HT1080 (cell line): Measurements from ENCODE around the gene FBXL13. TPM values are rescaled to one million over a fixed set of nuclear protein-coding genes. Genes with fewer than 3 reads are reported as not detected.
"Not testable (repeated sequence)": the region's sequence is repeated elsewhere in the genome, so short reads cannot be mapped to it uniquely, and the experiment has no call there.

Source experiments
- DNase-seq: peaks from one replicate; pipeline ENCODE4 v3.0.0-alpha.2; 2015; ENCODE audit warnings: low read depth
- polyA plus RNA-seq, 2 experiments: library from polyadenylated mRNA; depleted of rRNA; stranded (reverse); fragments of >200 nt; gene quantifications; 2 replicates each; pipeline ENCODE4 v1.2.3, GENCODE V29; 2015
- total RNA-seq: library from RNA; depleted of rRNA; stranded (reverse); fragments of >200 nt; shearing (Covaris generic); gene quantifications from 2 replicates; pipeline ENCODE4 v1.2.3, GENCODE V29; 2014; rRNA removed

Gene FBXL13
- total RNA-seq: 0.20 and 0.56 TPM in 2 replicates
- 0.21 and 0.45 TPM in 2 replicates for polyA plus RNA-seq (2015; cell fraction: cytosol; rRNA removed)
- polyA plus RNA-seq (2015; cell fraction: nucleus; rRNA removed): 0.64 and 0.75 TPM in 2 replicates

DNA sequence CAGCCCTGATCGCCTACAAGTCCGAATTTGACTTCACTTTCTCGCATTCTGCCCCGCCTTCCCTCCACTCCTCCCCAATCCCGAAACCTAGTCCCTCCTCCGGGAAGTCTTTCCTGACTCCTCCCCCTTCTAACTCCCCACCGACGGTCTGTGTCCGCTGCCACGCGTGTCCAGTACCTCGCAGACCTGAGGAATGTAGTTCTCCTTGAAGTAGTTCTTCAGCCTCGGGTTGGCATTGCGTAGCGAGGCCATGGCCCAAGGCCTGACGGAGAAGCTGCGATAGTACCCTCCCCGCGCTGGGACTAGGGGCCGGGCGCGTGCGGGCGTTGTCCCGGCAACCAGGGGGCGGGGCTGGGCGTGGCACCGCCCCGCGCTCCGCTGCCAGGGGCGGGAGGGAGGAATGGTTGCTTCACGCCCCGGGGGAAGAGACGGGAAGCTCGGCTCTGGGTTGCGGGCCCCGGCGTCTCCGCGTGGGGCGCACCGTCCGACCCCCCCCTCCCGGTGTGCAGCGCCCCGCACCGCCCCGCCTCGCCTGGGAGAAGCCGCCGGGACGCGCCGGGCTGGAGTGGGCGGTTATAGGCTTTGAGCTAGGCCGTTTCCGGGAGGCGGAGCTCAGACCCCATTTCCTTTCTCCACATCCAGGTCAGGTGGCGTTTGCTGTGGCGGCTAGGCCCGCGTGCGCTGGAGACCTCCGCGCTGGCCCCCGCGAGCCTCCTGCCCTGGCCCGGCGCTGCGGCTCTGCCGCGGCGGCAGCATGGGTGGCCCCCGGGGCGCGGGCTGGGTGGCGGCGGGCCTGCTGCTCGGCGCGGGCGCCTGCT lies at the start of gene FBXL13, which contains the start of gene ARMC10:
FBXL13 (minus strand) TSS at position 278 of the 818 bp plus-strand sequence.
ARMC10 (plus strand) TSS at position 622 of the 818 bp plus-strand sequence; CDS start at position 755, 133 bp downstream.
- DNase-seq: peak; percentile 92

DNA sequence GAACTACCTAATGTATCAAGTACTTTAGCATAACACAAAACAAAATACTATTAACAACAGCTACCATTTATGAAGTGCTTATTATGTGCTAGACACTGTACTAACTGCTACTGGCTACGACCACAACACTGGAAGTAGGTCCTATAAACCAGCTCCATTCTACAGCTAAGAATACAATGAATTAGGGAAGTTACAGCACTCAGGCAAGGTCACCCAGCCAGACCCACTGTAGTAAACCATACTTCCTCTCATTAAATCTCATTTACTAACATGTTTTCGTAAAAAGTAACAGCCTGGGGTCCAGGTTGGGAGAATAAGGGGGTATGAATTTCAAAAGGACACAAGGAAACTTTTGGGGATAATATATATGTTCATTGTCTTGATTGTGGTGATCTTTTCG lies 48.9 kb upstream of the FBXL13 start:
- DNase-seq: no peak

DNA sequence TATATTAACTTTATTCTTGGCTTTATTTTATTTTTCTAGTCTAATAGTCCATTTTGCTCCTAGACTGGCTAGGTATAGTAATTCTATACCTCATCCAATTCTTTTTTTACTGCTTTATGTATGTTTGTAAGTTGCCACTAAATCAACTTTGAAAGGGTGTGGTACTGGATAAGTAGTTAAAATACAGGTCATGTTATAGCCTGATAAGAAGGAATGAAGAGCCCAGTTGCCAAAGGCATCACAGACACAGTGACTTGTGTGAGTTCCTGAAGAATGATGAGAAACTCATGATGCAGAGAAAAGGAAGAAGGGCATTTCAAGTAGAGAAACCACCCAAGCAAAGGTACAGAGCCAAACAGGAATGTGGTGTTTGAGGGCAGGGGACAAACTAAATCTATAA lies 47.0 kb upstream of the FBXL13 start:
- no peak for DNase-seq

DNA sequence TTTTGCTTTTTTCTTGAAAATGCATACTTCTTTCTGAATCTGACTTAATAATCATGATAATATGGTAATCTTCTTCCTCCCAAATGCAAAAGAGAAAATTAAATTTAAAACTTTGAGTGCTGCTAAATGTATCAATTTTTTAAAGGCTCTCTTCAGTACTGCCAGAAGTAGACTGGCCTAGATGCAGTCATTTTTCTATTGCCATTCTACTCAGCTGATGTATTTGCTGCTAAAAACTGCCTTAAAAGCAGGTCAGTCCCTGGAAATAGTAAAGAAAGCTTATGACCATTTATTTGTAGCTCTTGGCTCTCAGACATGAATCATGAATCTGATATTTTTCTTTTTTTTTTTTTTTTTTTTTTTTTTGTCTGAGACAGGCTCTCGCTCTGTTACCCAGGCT lies 45.8 kb upstream of the FBXL13 start:
- no peak for DNase-seq

DNA sequence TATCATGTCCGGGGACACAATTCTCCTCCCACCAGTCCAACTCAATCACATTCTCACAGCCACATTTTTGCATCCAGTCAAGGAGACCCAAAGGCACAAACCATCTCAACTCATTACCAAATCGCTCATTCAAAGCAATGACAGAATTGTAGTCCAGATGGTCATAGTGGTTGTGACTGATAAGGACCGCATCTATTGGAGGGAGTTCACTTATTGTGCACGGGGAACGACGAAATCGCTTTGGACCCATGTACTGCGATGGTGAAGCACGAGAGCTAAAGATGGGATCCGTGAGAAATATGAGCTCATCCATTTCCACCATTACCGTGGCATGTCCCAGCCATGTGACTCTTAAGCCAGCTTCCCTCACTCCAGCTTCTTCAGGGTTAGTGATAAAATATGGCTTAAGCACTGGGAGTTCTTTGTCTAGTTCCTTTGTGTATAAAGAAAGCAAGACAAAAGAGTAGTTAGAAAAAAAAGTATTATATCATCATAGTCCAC lies 45.2 kb upstream of the FBXL13 start:
- DNase-seq: no peak

DNA sequence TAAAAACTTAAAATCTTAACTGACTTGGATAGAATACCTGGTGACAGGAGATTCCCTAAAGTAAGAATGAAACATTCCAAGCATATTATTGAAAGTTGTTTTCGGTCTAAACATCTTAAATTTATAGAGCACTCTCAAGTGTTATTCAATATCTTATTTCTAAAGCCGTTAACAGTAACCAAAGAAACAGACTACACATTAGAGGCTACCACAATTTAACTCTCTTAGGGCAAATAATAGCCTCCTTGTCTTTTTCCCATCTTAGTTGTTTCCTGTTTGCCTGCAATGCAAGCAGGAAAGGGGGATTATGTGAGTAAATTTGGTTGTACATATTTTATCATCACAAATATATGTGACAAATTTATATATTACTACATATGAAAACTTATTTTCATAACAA lies 42.9 kb upstream of the FBXL13 start:
- no peak for DNase-seq

DNA sequence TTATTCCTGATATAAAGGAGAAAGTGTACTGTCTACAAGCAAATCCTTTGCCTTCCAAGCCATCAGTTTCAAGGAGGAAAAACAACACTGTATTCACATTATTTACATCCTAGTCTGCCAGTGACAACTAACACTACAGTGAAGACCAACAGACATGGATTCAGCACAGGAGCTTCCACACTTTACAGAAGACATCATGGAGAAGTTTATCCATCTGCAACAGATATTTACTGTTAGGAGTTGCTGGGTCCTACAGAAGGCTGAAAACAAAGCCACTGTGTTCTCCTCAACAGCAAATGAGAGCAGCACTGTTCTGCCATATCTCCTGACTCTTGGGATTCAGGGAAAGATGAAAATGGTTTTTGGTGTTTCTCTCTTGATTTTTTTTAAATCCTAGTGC lies 42.4 kb upstream of the FBXL13 start:
- no peak for DNase-seq

DNA sequence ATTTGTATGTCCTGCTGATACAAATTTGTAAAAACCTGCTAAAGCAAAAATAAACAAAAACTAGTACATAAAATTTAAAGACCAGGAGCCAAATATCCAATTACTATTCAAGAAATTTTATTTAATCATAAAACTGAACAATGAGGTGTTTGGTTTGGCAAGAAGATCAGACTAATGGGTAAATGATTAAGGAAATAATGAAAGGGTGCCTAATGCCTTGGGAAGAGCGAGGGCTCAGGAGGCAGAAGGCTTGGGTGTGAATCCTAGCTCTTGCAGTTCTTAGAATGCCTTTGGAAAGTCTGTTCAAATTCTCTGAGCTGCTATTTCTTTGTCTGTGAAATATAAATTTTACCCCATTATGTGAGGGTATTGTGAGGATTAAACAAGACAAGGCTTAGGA lies 41.9 kb upstream of the FBXL13 start:
- DNase-seq: no peak

DNA sequence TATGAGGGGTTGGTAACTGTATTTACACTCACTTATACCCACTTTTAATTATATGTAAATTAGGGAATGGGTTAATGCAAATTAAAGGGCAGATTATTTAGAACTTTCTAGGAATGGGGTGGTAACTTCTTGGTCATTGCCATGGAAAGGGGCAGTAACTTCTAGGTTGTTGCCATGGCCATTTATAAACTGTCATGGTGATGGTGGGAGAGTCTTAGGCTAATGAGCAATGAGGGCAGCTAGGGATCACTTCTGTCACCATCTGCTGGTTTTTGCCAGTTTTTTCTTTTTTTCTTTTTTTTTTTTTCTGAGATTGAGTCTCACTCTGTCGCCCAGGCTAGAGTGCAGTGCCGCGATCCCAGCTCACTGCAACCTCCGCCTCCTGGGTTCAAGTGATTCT lies 41.2 kb upstream of the FBXL13 start:
- no peak for DNase-seq

DNA sequence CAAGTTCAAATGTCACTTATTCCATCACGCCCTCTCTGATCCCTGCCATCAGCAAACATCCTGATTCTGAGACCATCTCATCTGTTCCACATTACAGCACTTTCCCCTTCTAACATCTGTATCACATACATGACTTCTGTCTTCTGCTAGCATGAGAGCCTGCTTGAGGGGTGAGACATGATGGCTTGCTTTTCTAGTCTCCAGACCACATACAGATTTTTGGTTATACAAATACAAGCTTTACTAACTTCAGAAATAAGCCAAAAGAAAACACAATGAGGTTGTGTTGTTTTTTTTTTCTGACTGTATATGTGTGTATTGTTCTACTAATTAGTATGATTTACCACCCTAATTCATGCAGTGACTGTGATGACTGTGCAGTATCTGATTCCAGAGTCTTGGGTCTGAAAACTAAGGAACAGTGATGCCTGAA lies 40.0 kb upstream of the FBXL13 start:
- no peak for DNase-seq

DNA sequence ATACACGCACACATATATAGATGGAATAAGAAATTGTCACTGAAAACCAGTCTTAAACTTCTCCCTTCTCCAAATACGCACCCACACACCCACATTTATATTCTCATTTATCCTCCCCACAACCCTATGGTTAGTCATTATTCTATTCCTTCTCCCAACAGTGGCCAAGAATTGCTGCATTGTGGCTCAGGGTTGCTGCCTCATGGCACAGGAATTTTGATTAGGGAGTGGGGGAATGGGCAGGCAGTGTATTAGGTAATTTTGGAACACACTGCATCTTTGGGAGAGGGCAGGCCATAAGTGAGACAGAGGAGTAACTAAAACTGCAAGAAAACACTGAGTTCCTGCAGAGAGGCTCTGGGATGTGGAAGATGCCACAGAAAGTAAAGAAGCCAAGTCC lies 38.6 kb upstream of the FBXL13 start:
- peak; percentile 96 for DNase-seq

DNA sequence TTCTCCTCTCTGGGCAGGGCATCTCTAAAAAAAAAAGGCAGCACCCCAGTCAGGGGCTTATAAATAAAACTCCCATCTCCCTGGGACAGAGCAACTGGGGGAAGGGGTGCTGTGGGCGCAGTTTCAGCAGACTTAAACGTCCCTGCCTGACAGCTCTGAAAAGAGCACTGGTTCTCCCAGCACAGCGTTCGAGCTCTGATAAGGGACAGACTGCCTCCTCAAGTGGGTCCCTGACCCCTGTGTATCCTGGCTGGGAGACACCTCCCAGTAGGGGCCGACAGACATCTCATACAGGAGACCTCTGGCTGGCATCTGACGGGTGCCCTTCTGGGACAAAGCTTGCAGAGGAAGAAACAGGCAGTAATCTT lies 32.1 kb upstream of the FBXL13 start:
- not testable (repeated sequence) for DNase-seq

DNA sequence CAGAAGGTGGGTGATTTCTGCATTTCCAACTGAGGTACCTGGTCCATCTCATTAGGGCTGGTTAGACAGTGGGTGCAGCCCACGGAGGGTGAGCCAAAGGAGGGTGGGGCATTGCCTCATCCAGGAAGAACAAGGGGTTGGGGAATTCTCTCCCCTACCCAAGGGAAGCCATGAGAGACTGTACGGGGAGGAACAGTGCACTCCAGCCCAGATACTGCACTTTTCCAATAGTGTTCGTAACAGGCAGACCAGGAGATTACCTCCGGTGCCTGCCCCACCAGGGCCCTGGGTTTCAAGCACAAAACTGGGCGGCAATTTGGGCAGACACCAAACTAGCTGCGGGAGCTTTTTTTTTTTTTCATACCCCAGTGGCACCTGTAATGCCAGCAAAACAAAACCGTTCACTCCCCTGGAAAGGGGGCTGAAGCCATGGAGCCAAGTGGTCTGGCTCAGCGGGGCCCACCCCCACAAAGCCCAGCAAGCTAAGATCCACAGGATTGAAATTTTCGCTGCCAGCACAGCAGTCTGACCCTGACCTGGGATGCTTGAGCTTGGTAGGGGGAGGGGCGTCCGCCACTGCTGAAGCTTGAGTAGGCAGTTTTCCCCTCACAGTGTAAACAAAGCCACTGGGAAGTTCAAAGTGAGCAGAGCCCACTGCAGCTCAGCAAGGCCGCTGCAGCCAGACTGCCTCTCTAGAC lies 31.6 kb upstream of the FBXL13 start:
- DNase-seq: no peak

DNA sequence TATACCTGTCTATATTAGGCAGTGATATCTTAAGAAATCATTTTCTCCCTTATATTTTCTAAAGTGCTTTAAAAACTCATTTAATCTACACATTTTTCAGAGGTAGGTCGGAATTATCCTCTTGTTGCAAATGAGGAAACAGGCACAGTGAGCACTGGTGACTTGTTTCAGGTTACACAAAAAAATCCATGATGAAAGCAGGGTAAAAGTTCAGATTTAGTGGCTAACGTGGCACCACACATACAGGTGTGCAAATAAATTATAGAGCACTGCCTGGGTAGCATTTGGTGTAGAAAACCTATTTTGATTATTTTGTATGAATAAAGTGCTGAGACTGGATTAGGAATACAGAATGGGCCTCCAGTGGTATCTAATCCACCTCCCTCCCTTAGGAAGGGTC lies 26.9 kb upstream of the FBXL13 start:
- DNase-seq: no peak

DNA sequence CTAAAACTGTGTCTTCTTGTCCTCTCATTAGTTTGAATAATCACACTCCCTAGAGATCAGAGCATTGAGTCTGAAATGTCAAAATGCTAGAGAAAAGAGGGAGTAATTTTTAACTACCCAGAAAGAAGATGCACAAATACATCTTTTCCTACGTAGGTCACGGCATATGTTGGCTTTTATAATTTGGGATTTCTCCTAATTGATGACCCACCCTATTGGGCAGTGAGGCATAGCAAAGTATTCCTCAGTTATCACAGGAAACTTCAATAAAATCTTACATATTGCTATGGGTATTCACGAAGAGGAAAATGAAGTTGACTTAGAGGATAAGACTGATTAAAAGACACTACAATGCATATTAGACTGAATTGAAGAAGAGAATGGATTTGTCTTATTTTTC lies 25.8 kb upstream of the FBXL13 start:
- no peak for DNase-seq

DNA sequence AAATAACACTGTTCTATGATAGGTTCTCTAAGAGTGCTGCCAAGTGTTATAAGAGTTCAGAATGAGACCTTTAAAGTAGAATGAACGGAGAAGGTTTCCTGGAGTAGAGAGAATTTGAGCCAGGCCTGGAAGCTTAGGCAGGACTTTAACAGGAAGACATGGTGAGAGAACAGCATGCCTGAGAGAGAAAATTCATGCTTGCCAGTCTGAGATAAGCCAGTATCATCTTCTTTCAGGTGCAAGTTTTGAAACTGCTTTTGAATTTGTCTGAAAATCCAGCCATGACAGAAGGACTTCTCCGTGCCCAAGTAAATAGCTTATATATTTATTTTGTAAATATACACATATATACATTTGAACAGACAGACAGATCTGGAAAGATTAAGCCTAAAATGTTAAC lies 22.4 kb upstream of the FBXL13 start:
- DNase-seq: no peak

DNA sequence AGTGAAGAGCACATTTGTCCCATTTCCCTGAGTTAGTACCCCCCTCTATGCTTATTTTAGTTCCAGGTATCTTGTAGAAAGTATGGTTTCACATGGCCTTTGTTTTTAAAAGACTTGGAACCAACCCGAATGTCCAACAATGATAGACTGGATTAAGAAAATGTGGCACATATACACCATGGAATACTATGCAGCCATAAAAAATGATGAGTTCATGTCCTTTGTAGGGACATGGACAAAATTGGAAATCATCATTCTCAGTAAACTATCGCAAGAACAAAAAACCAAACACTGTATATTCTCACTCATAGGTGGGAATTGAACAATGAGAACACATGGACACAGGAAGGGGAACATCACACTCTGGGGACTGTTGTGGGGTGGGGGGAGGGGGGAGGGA lies 21.0 kb upstream of the FBXL13 start:
- DNase-seq: not testable (repeated sequence)

DNA sequence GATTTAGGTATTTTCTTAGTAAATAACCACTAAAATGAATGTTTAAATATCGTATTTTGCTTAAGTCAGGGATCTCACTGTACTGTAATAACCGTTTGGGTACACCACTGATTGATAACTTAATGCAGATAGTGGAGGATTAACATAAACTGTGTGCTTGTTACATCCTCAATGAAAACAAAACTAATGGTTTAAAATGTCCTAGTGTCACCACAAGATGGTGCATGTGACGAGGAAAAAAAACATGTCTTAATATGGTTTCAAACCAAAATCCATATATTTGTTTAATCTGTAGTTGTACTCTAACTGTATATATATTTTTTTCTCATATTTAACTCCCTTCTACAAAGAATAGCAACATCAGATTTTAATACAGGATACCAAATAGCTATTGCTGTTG lies 19.5 kb upstream of the FBXL13 start:
- no peak for DNase-seq

DNA sequence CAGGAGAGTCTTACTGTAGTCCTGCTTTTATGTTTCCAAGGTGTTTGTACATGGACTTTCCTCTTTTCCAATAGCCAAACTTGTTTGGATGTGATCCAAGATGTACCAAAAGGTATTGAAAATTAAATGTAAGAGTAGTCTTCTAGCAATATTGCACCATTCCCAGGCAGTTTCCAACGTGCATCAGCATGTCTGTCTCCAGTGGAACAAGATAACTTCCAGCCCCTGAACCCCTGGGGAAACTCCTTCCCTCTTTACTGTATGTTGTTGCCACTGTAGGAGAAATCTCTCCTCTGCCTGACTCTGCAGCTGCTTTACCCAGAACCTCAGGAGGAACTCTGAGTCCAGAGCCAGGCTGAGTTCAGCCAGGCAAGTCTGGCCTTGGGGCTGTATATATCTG lies 18.8 kb upstream of the FBXL13 start:
- no peak for DNase-seq

DNA sequence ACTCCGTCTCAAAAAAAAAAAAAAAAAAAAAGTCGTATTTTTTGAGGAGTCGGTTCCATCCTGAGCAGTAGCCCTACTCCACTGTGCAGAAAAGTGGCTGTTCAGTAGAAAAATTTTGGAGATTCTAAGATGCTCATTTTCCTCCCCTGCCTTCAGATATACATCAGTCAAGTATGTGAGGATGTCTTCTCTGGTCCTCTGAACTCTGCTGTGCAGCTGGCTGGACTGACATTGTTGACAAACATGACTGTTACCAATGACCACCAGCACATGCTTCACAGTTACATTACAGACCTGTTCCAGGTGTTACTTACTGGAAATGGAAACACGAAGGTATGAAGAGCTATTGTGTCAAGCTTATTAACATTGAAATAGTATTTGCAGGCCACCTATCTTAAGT lies 17.7 kb upstream of the FBXL13 start:
- DNase-seq: not testable (repeated sequence)

DNA sequence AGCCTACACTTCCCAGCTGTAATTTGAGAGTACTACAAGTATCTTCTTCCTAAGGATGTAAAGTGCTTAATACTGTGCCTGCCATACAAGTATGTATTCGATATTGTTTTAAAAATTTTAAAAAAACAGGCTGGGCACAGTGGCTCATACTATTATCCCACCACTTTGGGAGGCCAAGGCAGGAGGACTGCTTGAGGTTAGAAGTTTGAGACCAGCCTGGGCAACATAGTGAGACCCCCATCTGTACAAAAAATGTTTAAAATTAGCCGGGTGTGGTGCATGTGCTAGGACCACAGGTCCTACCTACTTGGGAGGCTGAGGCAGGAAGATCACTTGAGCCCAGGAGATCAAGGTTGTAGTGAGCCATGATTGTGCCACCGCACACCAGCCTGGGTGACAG lies 8.6 kb upstream of the FBXL13 start:
- DNase-seq: no peak

DNA sequence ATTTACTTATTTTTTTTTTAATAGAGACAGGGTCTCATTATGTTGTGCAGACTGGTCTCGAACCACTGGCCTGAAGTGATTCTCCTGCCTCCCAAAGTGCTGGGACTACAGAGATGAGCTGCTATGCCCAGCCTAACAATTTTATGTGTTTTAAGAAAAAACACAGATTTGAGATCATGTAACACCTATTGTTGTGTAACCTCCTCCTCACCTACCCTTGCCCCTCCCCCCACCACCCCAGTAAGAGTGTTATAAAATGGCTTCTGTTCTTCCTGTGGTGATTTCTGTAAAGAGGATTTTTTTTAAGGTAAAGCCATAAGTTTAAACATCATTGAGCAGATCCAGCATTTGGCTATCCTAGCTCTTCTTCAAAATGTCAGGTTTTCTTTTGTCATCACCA lies 7.9 kb upstream of the FBXL13 start:
- DNase-seq: no peak
